PC-3 (cell line): Measurements from ENCODE around the gene HHIPL1. TPM values are rescaled to one million over a fixed set of nuclear protein-coding genes. Genes with fewer than 3 reads are reported as not detected.

ENCODE experiments used
- ATAC-seq: fragments of 200-7000 bp; cut with Tn5 transposase; 2 replicates; pipeline ENCODE4 v1.9.1; 2020; ENCODE audit warnings: mild to moderate bottlenecking, moderate library complexity
- BruUV-seq: library from RNA; stranded (reverse); fragments of 400-500 nt; replicated peaks from 2 replicates; lab custom pipeline; 2021; lab: Mats Ljungman, UMichigan
- CTCF ChIA-PET: fragments of 300-600 bp; sonication (Branson Sonifier 250); formaldehyde crosslinking; loops from one replicate; lab custom pipeline; 2022; ENCODE audit warnings: antibody characterized with exemption; lab: Charles Lee
- POLR2A ChIA-PET: fragments of 300-600 bp; sonication (Branson Sonifier 250); formaldehyde crosslinking; loops from one replicate; lab custom pipeline; 2022; ENCODE audit warnings: antibody characterized with exemption; ENCODE audit not compliant: unreplicated experiment; lab: Charles Lee
- DNase-seq: peaks from one replicate; pipeline ENCODE4 v3.0.0-alpha.2; 2015
- H2AFZ ChIP-seq: fragments of 300-600 bp; sonication (generic); 2 replicates; pipeline ENCODE4 v1.6.0; 2016; ENCODE audit warnings: antibody characterized with exemption, low read length
- H3F3A ChIP-seq: fragments of 300-600 bp; sonication (generic); one replicate; pipeline ENCODE4 v1.6.0; 2017; ENCODE audit warnings: antibody characterized with exemption, low read length, control low read depth, mild to moderate bottlenecking; ENCODE audit not compliant: unreplicated experiment
- H3K27ac ChIP-seq: fragments of 300-600 bp; sonication (generic); 2 replicates; pipeline ENCODE4 v1.5.1; 2016; ENCODE audit warnings: mild to moderate bottlenecking, low read length
- H3K27me3 ChIP-seq: fragments of 300-600 bp; sonication (generic); 2 replicates; pipeline ENCODE4 v1.6.1; 2016; ENCODE audit warnings: low read length, mixed read lengths
- H3K36me3 ChIP-seq: fragments of 300-600 bp; sonication (generic); 2 replicates; pipeline ENCODE4 v1.6.1; 2016; ENCODE audit warnings: low read depth, mixed run types, low read length, mixed read lengths
- H3K4me1 ChIP-seq: fragments of 300-600 bp; sonication (generic); 2 replicates; pipeline ENCODE4 v1.5.1; 2016; ENCODE audit warnings: low read length; ENCODE audit not compliant: insufficient read depth
- H3K4me2 ChIP-seq: fragments of 300-600 bp; sonication (generic); 2 replicates; pipeline ENCODE4 v1.6.0; 2016; ENCODE audit warnings: low read length
- H3K4me3 ChIP-seq: fragments of 300-600 bp; sonication (generic); 2 replicates; pipeline ENCODE4 v1.5.1; 2016; ENCODE audit warnings: mild to moderate bottlenecking, low read length, mixed read lengths
- H3K79me2 ChIP-seq: fragments of 300-600 bp; sonication (generic); 2 replicates; pipeline ENCODE4 v1.6.1; 2017; ENCODE audit warnings: low read length, mixed read lengths
- H3K9ac ChIP-seq: fragments of 300-600 bp; sonication (generic); 2 replicates; pipeline ENCODE4 v1.6.0; 2016; ENCODE audit warnings: mild to moderate bottlenecking, low read length
- H3K9me2 ChIP-seq: fragments of 300-600 bp; sonication (generic); replicated peaks from 2 replicates; pipeline ENCODE4 v1.6.1; 2016; ENCODE audit warnings: mixed run types, low read length, mixed read lengths
- H3K9me3 ChIP-seq: fragments of 300-600 bp; sonication (generic); 2 replicates; pipeline ENCODE4 v1.6.1; 2016; ENCODE audit warnings: low read length, mixed read lengths
- H4K20me1 ChIP-seq: fragments of 300-600 bp; sonication (generic); 2 replicates; pipeline ENCODE4 v1.6.1; 2016; ENCODE audit warnings: low read length, mixed read lengths
- CTCF ChIP-seq: fragments of 300-600 bp; sonication (generic); conservative IDR thresholded peaks from 2 replicates; pipeline ENCODE4 v1.5.1; 2017; ENCODE audit warnings: antibody characterized with exemption, low read depth, mild to moderate bottlenecking, low read length
- EZH2 ChIP-seq: fragments of 300-600 bp; sonication (generic); IDR thresholded peaks from one replicate; pipeline ENCODE4 v1.6.1; 2017; ENCODE audit warnings: antibody characterized with exemption, mild to moderate bottlenecking, low read length; ENCODE audit not compliant: unreplicated experiment
- EZH2phosphoT487 ChIP-seq: fragments of 300-600 bp; sonication (generic); IDR thresholded peaks from 2 replicates; pipeline ENCODE4 v1.6.1; 2018; ENCODE audit warnings: mild to moderate bottlenecking, antibody characterized with exemption, low read length, borderline replicate concordance
- intact Hi-C: fragments of 100-400 bp; cut with micrococcal nuclease; formaldehyde crosslinking; loops from 2 replicates; pipeline ENCODE4 v1.9.0; 2023
- total RNA-seq: library from RNA; depleted of rRNA; stranded (reverse); fragments of >200 nt; gene quantifications from 2 replicates; pipeline ENCODE4 v1.2.3, GENCODE V29; 2014

The HHIPL1 gene
- total RNA-seq, 1 experiment from 2014 or later: 0.84 TPM

- intact Hi-C loops: no loop called here
- no peak for DNase-seq
- CTCF ChIA-PET: no interaction called here
These were observed 44.6 kb downstream of the HHIPL1 start for GRCh38 chr14:99689266-99690236.

GRCh38 chr14:99690636-99691035 is 45.7 kb downstream of the HHIPL1 start:
- Histone ChIP-seq H3K9me3 (no peaks in the 10 kb centered on the region), H3K27ac (no peak overlapping the region), H3K9me2 (no peaks in the 10 kb centered on the region), H4K20me1 (no peaks in the 10 kb centered on the region), H3F3A (no peaks in the 10 kb centered on the region), H3K4me3 (no peak overlapping the region), H3K36me3 (no peaks in the 10 kb centered on the region), H3K79me2 (no peaks in the 10 kb centered on the region), H2AFZ (no peak overlapping the region), H3K4me2 (no peak overlapping the region), H3K9ac (no peak overlapping the region), H3K27me3 (no peaks in the 10 kb centered on the region), H3K4me1 (no peaks in the 10 kb centered on the region)
- ChIA-PET CTCF (no interaction called here), POLR2A (no interaction called here)
- ATAC-seq: no peak
- no TSS peak for BruUV-seq
- intact Hi-C loops: no loop called here
- TF ChIP-seq EZH2phosphoT487: no peak
- TF ChIP-seq EZH2: no peak
- no peak for TF ChIP-seq CTCF
- no peak for DNase-seq

More at GRCh38 chr14:99689266-99690236, 44.6 kb downstream of the HHIPL1 start:
- BruUV-seq: no TSS peak
- no peaks in the 10 kb centered on the region for H3K27me3 ChIP-seq
- H3K9me3 ChIP-seq: no peaks in the 10 kb centered on the region
- H3K4me1 ChIP-seq: peaks cover 3% of the 10 kb centered on the region; the same call in 1 of the 2 replicates
- TF ChIP-seq EZH2 (no peak), CTCF (no peak), EZH2phosphoT487 (no peak)
- no peak overlapping the region for H3K9ac ChIP-seq
- no peaks in the 10 kb centered on the region for H3K79me2 ChIP-seq
- H3K36me3 ChIP-seq: no peaks in the 10 kb centered on the region
- no peak overlapping the region for H3K4me3 ChIP-seq
- no peak overlapping the region for H3K4me2 ChIP-seq
- H2AFZ ChIP-seq: no peak overlapping the region
- H3K9me2 ChIP-seq: no peaks in the 10 kb centered on the region
- no peaks in the 10 kb centered on the region for H4K20me1 ChIP-seq
- H3K27ac ChIP-seq: no peak overlapping the region
- ATAC-seq: no peak
- no peaks in the 10 kb centered on the region for H3F3A ChIP-seq
- POLR2A ChIA-PET: no interaction called here
